Osteoblast (primary cell): Measurements from ENCODE around the gene CD4. TPM values are rescaled to one million over a fixed set of nuclear protein-coding genes. Genes with fewer than 3 reads are reported as not detected.

Source experiments
- DNase-seq: peaks from one replicate; pipeline ENCODE4 v3.0.0; 2011; ENCODE audit warnings: low spot score, mixed read lengths; ENCODE audit not compliant: insufficient read length; ENCODE audit errors: missing footprints
- H2AFZ ChIP-seq: 2 replicates; pipeline ENCODE4 v1.6.0; 2011; ENCODE audit warnings: mild to moderate bottlenecking, low read length
- H3K27ac ChIP-seq: 2 replicates; pipeline ENCODE4 v1.5.1; 2011; ENCODE audit warnings: mild to moderate bottlenecking, low read depth, low read length, moderate library complexity
- H3K27me3 ChIP-seq: 2 replicates; pipeline ENCODE4 v1.6.0; 2012; ENCODE audit warnings: mild to moderate bottlenecking, control low read depth, inconsistent platforms, low read length, moderate library complexity; ENCODE audit not compliant: insufficient read depth
- H3K36me3 ChIP-seq: 2 replicates; pipeline ENCODE4 v1.5.1; 2011; ENCODE audit warnings: mild to moderate bottlenecking, low read length, control low read depth, moderate library complexity; ENCODE audit not compliant: insufficient read depth
- H3K4me1 ChIP-seq: 2 replicates; pipeline ENCODE4 v1.5.1; 2011; ENCODE audit warnings: mild to moderate bottlenecking, low read length, control low read depth, moderate library complexity; ENCODE audit not compliant: insufficient read depth
- H3K4me2 ChIP-seq: 2 replicates; pipeline ENCODE4 v1.6.0; 2011; ENCODE audit warnings: mild to moderate bottlenecking, low read length; ENCODE audit not compliant: insufficient read depth
- H3K4me3 ChIP-seq: fragments of 200-600 bp; sonication (generic); 3 replicates; pipeline ENCODE4 v1.5.1; 2012; ENCODE audit warnings: mild to moderate bottlenecking, low read length, inconsistent platforms; ENCODE audit not compliant: insufficient read depth
- H3K79me2 ChIP-seq: 2 replicates; pipeline ENCODE4 v1.6.0; 2012; ENCODE audit warnings: mild to moderate bottlenecking, low read length, control low read depth, inconsistent platforms; ENCODE audit not compliant: insufficient read depth
- H3K9me3 ChIP-seq: 2 replicates; pipeline ENCODE4 v1.5.1; 2011; ENCODE audit warnings: low read depth, low read length, control low read depth
- H4K20me1 ChIP-seq: 2 replicates; pipeline ENCODE4 v1.6.0; 2012; ENCODE audit warnings: mild to moderate bottlenecking, low read length, control low read depth; ENCODE audit not compliant: insufficient read depth
- CTCF ChIP-seq: IDR thresholded peaks from 2 replicates; pipeline ENCODE4 v1.5.1; 2011; ENCODE audit warnings: mild to moderate bottlenecking, low read depth, low read length, moderate library complexity; ENCODE audit errors: extremely low read depth
- total RNA-seq: library from RNA; depleted of rRNA; stranded (reverse); fragments of >200 nt; gene quantifications from 2 replicates; pipeline ENCODE4 v1.2.3, GENCODE V29; 2012

CD4 gene
- total RNA-seq, 1 donor, result 10.9 TPM

- no peak overlapping the region for H3K4me2 ChIP-seq
- DNase-seq, result no peak
- no peak overlapping the region for H3K27ac ChIP-seq
- H3K79me2 ChIP-seq, result no peaks in the 10 kb centered on the region
- no peak overlapping the region for H3K4me3 ChIP-seq
- no peaks in the 10 kb centered on the region for H3K9me3 ChIP-seq
- no peaks in the 10 kb centered on the region for H3K36me3 ChIP-seq
- H2AFZ ChIP-seq, result no peak overlapping the region
- H4K20me1 ChIP-seq, result no peaks in the 10 kb centered on the region
- H3K4me1 ChIP-seq, result peaks cover 11% of the 10 kb centered on the region
- H3K27me3 ChIP-seq, result no peaks in the 10 kb centered on the region
- no peak for TF ChIP-seq CTCF
These were observed 2.8 kb upstream of the CD4 start for GRCh38 chr12:6786416-6787094.

- H3K9me3 ChIP-seq, result no peaks in the 10 kb centered on the region
- no peaks in the 10 kb centered on the region for H3K79me2 ChIP-seq
- no peak overlapping the region for H3K27ac ChIP-seq
- H4K20me1 ChIP-seq, result no peaks in the 10 kb centered on the region
- no peak for TF ChIP-seq CTCF
- DNase-seq, result no peak
- H3K4me3 ChIP-seq, result no peak overlapping the region
- H3K4me2 ChIP-seq, result no peak overlapping the region
- no peak overlapping the region for H2AFZ ChIP-seq
- no peaks in the 10 kb centered on the region for H3K36me3 ChIP-seq
- H3K4me1 ChIP-seq, result peaks cover 12% of the 10 kb centered on the region
- no peaks in the 10 kb centered on the region for H3K27me3 ChIP-seq
These were observed 2.0 kb upstream of the CD4 start for GRCh38 chr12:6787309-6787708.

GRCh38 chr12:6790496-6791150 lies 1.3 kb downstream of the CD4 start:
- Histone ChIP-seq H3K9me3 (no peaks in the 10 kb centered on the region), H2AFZ (no peak overlapping the region), H3K36me3 (no peaks in the 10 kb centered on the region), H3K4me1 (peaks cover 16% of the 10 kb centered on the region), H3K27ac (no peak overlapping the region), H3K27me3 (peaks cover 6% of the 10 kb centered on the region), H3K4me3 (no peak overlapping the region), H3K4me2 (no peak overlapping the region), H3K79me2 (no peaks in the 10 kb centered on the region), H4K20me1 (no peaks in the 10 kb centered on the region)
- no peak for DNase-seq
- TF ChIP-seq CTCF, result no peak

GRCh38 chr12:6791931-6792520 lies 2.7 kb downstream of the CD4 start:
- no peaks in the 10 kb centered on the region for H4K20me1 ChIP-seq
- no peaks in the 10 kb centered on the region for H3K36me3 ChIP-seq
- TF ChIP-seq CTCF, result no peak
- H3K27me3 ChIP-seq, result peaks cover 6% of the 10 kb centered on the region
- no peak for DNase-seq
- peak overlapping the region; percentile 50 for H3K4me3 ChIP-seq
- H3K27ac ChIP-seq, result no peak overlapping the region
- no peaks in the 10 kb centered on the region for H3K9me3 ChIP-seq
- H2AFZ ChIP-seq, result peak overlapping the region; percentile 82
- no peaks in the 10 kb centered on the region for H3K79me2 ChIP-seq
- peaks cover 16% of the 10 kb centered on the region for H3K4me1 ChIP-seq
- H3K4me2 ChIP-seq, result peak overlapping the region; percentile 71
